Measurements from ENCODE around the gene PTPN12.
"Not testable (repeated sequence)": the region's sequence is repeated elsewhere in the genome, so short reads cannot be mapped to it uniquely, and the experiment has no call there.

Gene PTPN12

DNA sequence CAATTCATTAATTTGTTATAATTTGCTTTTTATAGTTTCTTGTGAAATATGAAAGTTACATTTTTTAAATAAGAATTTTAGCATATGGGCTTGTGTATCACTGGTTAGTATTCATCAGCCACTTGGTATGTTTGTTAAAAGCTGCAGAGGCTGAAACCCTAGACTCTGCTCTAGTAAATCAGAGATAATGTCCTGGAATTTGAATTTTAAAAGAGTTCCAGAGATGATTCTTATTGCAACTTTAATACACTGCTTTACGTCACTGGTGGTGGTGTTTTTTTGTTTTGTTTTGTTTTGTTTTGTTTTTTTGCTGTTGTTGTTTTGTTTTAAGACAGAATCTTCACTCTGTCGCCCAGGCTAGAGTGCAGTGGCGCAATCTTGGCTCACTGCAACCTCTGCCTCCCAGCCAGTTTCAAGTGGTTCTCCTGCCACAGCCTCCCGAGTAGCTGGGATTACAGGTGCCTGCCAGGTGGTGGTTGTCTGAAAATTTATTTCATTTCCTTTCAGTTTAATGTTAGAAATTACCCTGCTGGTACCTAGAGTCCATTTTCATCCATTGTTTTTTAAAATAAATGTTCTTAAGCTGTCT, 43.8 kb downstream of the PTPN12 start:
- no peak for DNase-seq

DNA sequence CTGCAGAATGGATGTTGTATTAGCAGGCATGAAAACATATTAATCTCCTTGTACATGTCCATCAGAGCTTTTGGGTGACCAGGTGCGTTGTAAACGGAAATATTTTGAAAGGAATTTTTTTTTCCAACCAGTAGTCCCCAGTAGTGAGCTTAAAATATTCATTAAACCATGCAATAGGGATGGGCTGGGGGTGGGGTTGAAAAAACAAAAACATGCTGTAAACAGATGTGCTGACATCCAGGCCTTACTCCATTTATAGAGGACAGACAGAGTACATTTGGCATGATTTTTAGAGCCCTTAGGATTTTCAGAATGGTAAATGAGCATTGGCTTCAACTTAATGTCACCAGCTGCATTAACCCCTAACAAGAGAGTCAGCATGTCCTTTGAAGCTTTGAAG, 50.2 kb downstream of the PTPN12 start:
- no peak for DNase-seq

DNA sequence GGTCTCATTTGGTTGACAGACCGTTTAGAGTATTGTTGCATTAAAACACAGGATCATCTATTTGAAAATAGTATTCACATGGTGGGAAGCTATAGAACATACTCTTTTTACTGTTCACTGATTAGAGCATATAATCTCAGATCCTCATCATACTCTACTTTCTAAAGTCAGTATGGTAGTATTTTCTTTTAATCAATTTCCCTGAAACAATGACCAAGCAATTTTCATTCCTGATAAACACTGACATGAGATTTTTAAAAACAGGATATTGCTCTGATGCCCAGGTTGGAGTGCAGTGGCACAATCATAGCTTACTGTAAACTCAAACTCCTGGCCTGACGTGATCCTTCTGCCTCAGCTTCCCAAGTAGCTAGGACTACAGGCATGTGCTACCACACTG, 63.9 kb downstream of the PTPN12 start:
- DNase-seq, result no peak

DNA sequence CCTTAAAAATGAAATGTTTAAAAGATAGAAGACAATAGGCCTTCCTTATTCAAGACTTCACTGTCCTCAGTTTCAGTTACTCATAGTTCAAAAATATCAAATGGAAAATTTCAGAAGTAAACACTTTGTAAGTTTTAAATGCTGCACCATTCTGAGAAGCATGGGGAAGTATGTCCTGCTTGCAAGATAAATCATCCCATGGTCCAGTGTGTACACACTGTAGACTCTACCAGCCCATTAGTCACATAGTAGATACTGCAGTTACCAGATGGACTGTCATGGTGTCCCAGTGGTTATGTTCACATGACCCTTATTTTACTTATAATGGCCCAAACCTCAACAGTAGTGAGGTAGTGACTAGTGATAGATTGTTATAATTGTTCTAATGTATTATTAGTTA, 69.5 kb downstream of the PTPN12 start:
- no peak for DNase-seq

- DNase-seq, result no peak
Measured at GRCh38 chr7:77619314-77619713, 82.2 kb downstream of the PTPN12 start.

GRCh38 chr7:77626586-77627308, 89.7 kb downstream of the PTPN12 start:
- DNase-seq, result no peak

- no peak for DNase-seq
Measured at GRCh38 chr7:77627309-77627676, 90.2 kb downstream of the PTPN12 start.

DNA sequence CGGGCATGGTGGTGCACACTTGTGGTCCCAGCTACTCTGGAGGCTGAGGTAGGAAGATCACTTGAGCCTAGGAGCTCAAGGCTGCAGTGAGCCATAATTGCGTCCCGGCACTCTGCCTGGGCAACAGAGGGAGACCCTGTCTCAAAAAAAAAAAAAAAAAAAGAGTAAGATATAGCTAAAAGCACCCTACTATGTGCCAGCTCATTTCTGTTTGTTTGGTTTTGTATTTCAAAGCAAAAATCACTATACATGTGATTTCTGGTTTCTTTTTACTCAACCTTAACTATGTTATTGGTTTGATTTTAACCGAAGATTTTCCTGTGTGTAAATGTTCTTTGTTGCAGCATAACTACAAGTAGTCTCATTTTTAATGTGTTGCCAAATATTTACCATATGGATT, 92.7 kb downstream of the PTPN12 start:
- no peak for DNase-seq

GRCh38 chr7:77631820-77632219, 94.7 kb downstream of the PTPN12 start:
- DNase-seq, result no peak

DNA sequence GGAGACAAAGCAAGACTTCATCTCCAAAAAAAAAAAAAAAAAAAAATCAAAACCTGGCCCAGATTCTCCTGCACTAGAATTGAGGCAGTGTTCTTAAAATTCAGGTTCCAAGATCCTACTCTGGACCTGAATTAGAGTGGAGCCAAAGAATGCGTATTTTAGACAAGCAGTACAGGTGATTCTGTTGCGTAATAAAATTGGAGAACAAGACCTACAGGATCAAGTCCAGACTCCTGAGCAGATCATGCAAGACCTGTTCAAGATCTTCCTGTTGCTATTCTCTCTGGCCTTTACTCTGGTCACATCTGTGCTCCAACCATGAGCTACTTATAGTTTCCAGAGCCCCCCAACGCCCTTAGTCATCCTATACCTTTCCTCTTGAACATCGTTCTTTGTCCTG, 107.7 kb downstream of the PTPN12 start:
- no peak for DNase-seq

- DNase-seq, result no peak
Measured at GRCh38 chr7:77648742-77649338, 111.7 kb downstream of the PTPN12 start.

GRCh38 chr7:77649716-77650349, 112.7 kb downstream of the PTPN12 start:
- DNase-seq, result no peak

GRCh38 chr7:77651575-77652162, 114.6 kb downstream of the PTPN12 start:
- DNase-seq, result no peak

DNA sequence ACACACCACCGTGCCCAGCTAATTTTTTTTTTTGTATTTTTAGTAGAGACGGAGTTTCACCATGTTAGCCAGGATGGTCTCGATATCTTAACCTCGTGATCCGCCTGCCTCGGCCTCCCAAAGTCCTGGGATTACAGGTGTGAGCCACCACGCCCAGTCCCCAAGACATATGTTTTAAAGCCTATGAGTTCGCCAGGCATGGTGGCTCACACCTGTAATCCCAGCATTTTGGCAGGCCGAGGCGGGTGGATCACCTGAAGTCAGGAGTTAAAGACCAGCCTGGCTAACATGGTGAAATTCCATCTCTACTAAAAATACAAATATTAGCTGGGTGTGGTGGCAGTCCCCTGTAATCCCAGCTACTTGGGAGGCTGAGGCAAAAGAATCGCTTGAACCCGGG, 115.7 kb downstream of the PTPN12 start:
- not testable (repeated sequence) for DNase-seq

GRCh38 chr7:77653572-77653971, 116.5 kb downstream of the PTPN12 start:
- DNase-seq, result no peak

GRCh38 chr7:77655356-77655755, 118.3 kb downstream of the PTPN12 start:
- DNase-seq, result no peak

GRCh38 chr7:77655836-77656455, 118.9 kb downstream of the PTPN12 start:
- no peak for DNase-seq

GRCh38 chr7:77657427-77658224, 120.5 kb downstream of the PTPN12 start:
- DNase-seq, result no peak

DNA sequence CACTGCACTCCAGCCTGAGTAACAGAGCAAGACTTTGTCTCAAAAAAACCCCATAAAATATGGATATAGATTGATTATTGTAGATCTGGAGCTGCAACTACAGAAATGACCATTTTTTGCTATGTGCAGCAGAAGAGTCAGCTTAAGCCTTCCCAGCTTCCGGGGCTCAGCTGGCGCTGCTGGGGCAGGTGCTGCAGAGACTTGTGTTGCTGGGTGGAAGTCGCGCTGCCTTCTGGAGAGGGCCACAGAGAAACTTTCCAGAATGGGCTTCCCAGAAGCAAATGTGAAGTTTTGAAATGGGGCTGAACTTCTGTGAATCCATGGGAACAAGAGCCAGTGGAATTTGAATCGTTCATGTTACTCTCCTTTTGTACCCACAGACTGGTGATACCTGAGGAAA, 121.8 kb downstream of the PTPN12 start:
- no peak for DNase-seq

- no peak for DNase-seq
Measured at GRCh38 chr7:77661816-77662215, 124.7 kb downstream of the PTPN12 start.

DNA sequence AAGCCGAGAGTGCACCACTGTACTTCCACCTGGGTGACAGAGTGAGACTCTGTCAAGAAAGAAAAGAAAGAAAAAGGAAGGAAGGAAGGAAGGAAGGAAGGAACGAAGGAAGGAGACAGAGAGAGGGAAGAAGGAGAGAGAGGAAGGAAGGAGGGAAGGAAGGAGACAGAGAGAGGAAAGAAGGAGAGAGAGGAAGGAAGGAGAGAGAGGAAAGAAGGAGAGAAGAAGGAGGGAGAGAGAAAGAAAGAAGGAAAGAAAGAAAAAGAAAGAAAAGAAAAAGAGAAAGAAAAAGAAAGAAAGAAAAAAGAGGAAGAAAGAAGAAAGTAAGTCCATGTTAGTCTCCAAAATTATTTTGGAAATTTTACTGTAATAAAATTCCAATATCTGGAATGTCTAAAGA, 125.8 kb downstream of the PTPN12 start:
- no peak for DNase-seq

DNA sequence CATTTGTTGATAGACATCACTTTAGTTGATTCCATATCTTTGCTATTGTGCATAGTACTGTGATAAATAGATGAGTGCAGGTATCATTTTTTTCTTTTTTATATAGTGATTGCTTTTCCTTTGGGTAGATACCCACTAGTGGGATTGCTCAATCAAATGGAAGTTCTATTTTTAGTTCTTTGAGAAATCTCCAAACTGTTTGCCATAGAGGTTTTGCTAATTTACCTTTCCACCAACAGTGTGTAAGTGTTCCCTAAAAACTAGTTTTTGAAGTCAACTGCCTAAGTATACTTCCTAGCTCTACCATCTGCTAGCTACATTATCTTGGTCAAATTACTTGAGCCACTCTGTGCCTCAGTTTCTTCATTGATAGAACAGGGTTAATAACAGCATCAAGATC, 127.6 kb downstream of the PTPN12 start:
- DNase-seq, result no peak
